ENCODE data around the gene CTBP2. TPM values are rescaled to one million over a fixed set of nuclear protein-coding genes. Genes with fewer than 3 reads are reported as not detected.

The CTBP2 gene
- total RNA-seq, 1 experiment from 2014 or later: 212 TPM

GRCh38 chr10:124993736-124994451 is 166.5 kb downstream of the CTBP2 start:
- H3K23me2 ChIP-seq (ENCODE audit: insufficient read length, low read depth, low read length, poor library complexity, severe bottlenecking): no peaks in the 10 kb centered on the region
- no peak overlapping the region for H2AFZ ChIP-seq (ENCODE audit: low read length)
- H2BK120ac ChIP-seq (ENCODE audit: low read depth, low read length, poor library complexity, severe bottlenecking): no peak overlapping the region
- H2BK15ac ChIP-seq (ENCODE audit: low read depth, low read length): no peak overlapping the region
- Mint-ChIP-seq H3K4me3 (no peak overlapping the region), H3K4me1 (no peaks in the 10 kb centered on the region), H3K9me3 (no peaks in the 10 kb centered on the region), H3K27me3 (ENCODE audit: low read depth) (peaks cover 5% of the 10 kb centered on the region; the same call in 1 of the 2 replicates), H3K36me3 (ENCODE audit: insufficient read depth in 1 of 3, low read depth in 3 of 3) (peaks cover 68 to 98% (median 97%) of the 10 kb centered on the region in 3 experiments), H3K27ac (peak overlapping the region in 2 of 3 experiments; percentile 51 to 79; a peak in 3 of 7 replicates)
- no peak overlapping the region for H4K5ac ChIP-seq (ENCODE audit: insufficient read length, low read depth, low read length)
- no peak overlapping the region for H3K56ac ChIP-seq (ENCODE audit: insufficient read length, low read depth, low read length)
- H3K18ac ChIP-seq (ENCODE audit: insufficient read length, low read depth, low read length): no peak overlapping the region
- peaks cover 3% of the 10 kb centered on the region for H3K79me1 ChIP-seq (ENCODE audit: insufficient read depth, low read depth, low read length, poor library complexity, severe bottlenecking)
- H3K9me3 ChIP-seq (ENCODE audit: control insufficient read depth, low read depth, low read length): no peaks in the 10 kb centered on the region
- no peak overlapping the region for H2BK20ac ChIP-seq (ENCODE audit: low read depth, low read length, poor library complexity, severe bottlenecking)
- no peak overlapping the region for H3K9ac ChIP-seq (ENCODE audit: extremely low read depth, insufficient read length, low read length)
- peak; percentile 28 for DNase-seq
- H3K4me1 ChIP-seq (ENCODE audit: insufficient read depth, low read length): no peaks in the 10 kb centered on the region
- H3K4ac ChIP-seq (ENCODE audit: low read depth, low read length): no peak overlapping the region
- H3K79me2 ChIP-seq (ENCODE audit: insufficient read depth, low read length): no peaks in the 10 kb centered on the region
- TF ChIP-seq CTCF (conservative IDR thresholded peaks at IDR 0.05): no peak
- H3K14ac ChIP-seq (ENCODE audit: insufficient read depth, low read length): no peak overlapping the region
- no peak overlapping the region for H4K91ac ChIP-seq (ENCODE audit: insufficient read length, low read depth, low read length)
- no peak overlapping the region for H2BK12ac ChIP-seq (ENCODE audit: insufficient read length, low read depth, low read length)
- H4K8ac ChIP-seq (replicated peaks; ENCODE audit: insufficient read length, low read depth, low read length): no peak overlapping the region
- H3K27ac ChIP-seq (ENCODE audit: insufficient read length, low read depth, low read length): no peak overlapping the region
- H3K4me2 ChIP-seq (ENCODE audit: insufficient read depth, insufficient read length, low read length): no peak overlapping the region
- no CpG with 5 or more reads among the region's 21 CpGs for WGBS (ENCODE audit: extremely low coverage, insufficient read length, low lambda C conversion rate)
- H2BK5ac ChIP-seq (ENCODE audit: insufficient read length, low read length): no peak overlapping the region
- H4K20me1 ChIP-seq (ENCODE audit: control insufficient read depth, insufficient read depth, insufficient read length): no peaks in the 10 kb centered on the region
- H3K23ac ChIP-seq (ENCODE audit: insufficient read length, low read depth, low read length): no peak overlapping the region
- no peaks in the 10 kb centered on the region for H3K27me3 ChIP-seq (ENCODE audit: insufficient read depth, low read length)
- H3T11ph ChIP-seq (ENCODE audit: low read length): no peak overlapping the region
- no peak overlapping the region for H2AK5ac ChIP-seq (ENCODE audit: insufficient read length, low read length)
